HepG2 (cell line): ENCODE data around the gene WDR13. TPM values are rescaled to one million over a fixed set of nuclear protein-coding genes. Genes with fewer than 3 reads are reported as not detected.
"Not testable (repeated sequence)": the region's sequence is repeated elsewhere in the genome, so short reads cannot be mapped to it uniquely, and the experiment has no call there.

ENCODE experiments used
- ATAC-seq: fragments of 200-7000 bp; cut with Tn5 transposase; 3 replicates; pipeline ENCODE4 v1.9.1; 2020; ENCODE audit warnings: mild to moderate bottlenecking, moderate library complexity
- BruUV-seq: library from RNA; stranded (reverse); fragments of 400-500 nt; replicated peaks from 2 replicates; lab custom pipeline; 2021; lab: Mats Ljungman, UMichigan
- CTCF ChIA-PET: fragments of 300-600 bp; formaldehyde crosslinking; extraction: SDS; loops from one replicate; lab custom pipeline; 2021; ENCODE audit warnings: low total read pairs, inconsistent platforms, low intra/inter-chr PET ratio; lab: Yijun Ruan, JAX
- POLR2A ChIA-PET: fragments of 350-600 bp; sonication (Branson Sonifier 250); formaldehyde crosslinking; loops from one replicate; lab custom pipeline; 2020; ENCODE audit warnings: antibody characterized with exemption, inconsistent platforms; lab: Yijun Ruan, JAX
- DNase-seq: peaks from one replicate; pipeline ENCODE4 v3.0.0-alpha.2; 2015; ENCODE audit warnings: low spot score
- FAIRE-seq: peaks from 3 replicates; lab custom pipeline; 2011; peaks lifted over from hg19 to GRCh38; lab: Jason Lieb, UNC
- H2AFZ ChIP-seq: one replicate; pipeline ENCODE4 v1.6.1; 2011; ENCODE audit warnings: low read length, inconsistent platforms
- H3K27ac ChIP-seq: fragments of 300-600 bp; 3 replicates; pipeline ENCODE4 v1.8.0; 2011; ENCODE audit warnings: mixed run types, mild to moderate bottlenecking, mixed read lengths, low read length, inconsistent platforms; ENCODE audit not compliant: insufficient read depth; ENCODE audit errors: extremely low read length
- H3K27me3 ChIP-seq, 2 experiments: fragments of 200-600 bp in 1 of 2; 2 replicates in 1 of 2; 3 replicates in 1 of 2; pipeline versions ENCODE4 v1.6.0 to v1.8.0; 2011; ENCODE audit warnings: low read length in 2 of 2, mild to moderate bottlenecking in 2 of 2, moderate library complexity in 2 of 2, inconsistent platforms in 1 of 2; ENCODE audit not compliant: insufficient read depth in 2 of 2, control insufficient read depth in 1 of 2
- H3K36me3 ChIP-seq, 2 experiments: fragments of 200-600 bp in 1 of 2; replicated peaks in 1 of 2; 2 replicates in 1 of 2; 3 replicates in 1 of 2; pipeline versions ENCODE4 v1.5.1 to v1.8.0; 2011; ENCODE audit warnings: low read length in 2 of 2, inconsistent platforms in 1 of 2; ENCODE audit not compliant: insufficient read depth in 2 of 2, control insufficient read depth in 1 of 2
- H3K4me1 ChIP-seq: 2 replicates; pipeline ENCODE4 v1.5.1; 2012; ENCODE audit warnings: low read length, inconsistent platforms; ENCODE audit not compliant: insufficient read depth
- H3K4me2 ChIP-seq: 2 replicates; pipeline ENCODE4 v1.6.0; 2011; ENCODE audit warnings: low read depth, low read length, inconsistent platforms
- H3K4me3 ChIP-seq, 3 experiments: fragments of 200-600 bp in 1 of 3; sonication (generic), shearing (Covaris generic) in 1 of 3; replicated peaks in 1 of 3; 2 replicates each; pipeline ENCODE4 v1.5.1; 2011 to 2016; ENCODE audit warnings: low read length in 3 of 3, inconsistent platforms in 2 of 3, low read depth in 2 of 3, mild to moderate bottlenecking in 2 of 3, control low read depth in 1 of 3, mixed read lengths in 1 of 3; ENCODE audit not compliant: insufficient read depth in 1 of 3
- H3K79me2 ChIP-seq: one replicate; pipeline ENCODE4 v1.6.1; 2011; ENCODE audit warnings: low read length, inconsistent platforms; ENCODE audit not compliant: insufficient read depth
- H3K9ac ChIP-seq: 2 replicates; pipeline ENCODE4 v1.6.0; 2011; ENCODE audit warnings: mild to moderate bottlenecking, low read depth, low read length, inconsistent platforms; ENCODE audit not compliant: insufficient read depth
- H3K9me3 ChIP-seq: 2 replicates; pipeline ENCODE4 v1.5.1; 2012; ENCODE audit warnings: mild to moderate bottlenecking, low read length
- H4K20me1 ChIP-seq: 2 replicates; pipeline ENCODE4 v1.6.0; 2011; ENCODE audit warnings: inconsistent platforms, mild to moderate bottlenecking, low read length, moderate library complexity; ENCODE audit not compliant: insufficient read depth
- ZNF317 ChIP-seq: sonication (generic); formaldehyde crosslinking; IDR thresholded peaks from 2 replicates; pipeline ENCODE4 v1.5.0; 2020; ENCODE audit warnings: mild to moderate bottlenecking, missing genetic modification reagents
- WGBS: methylation state at CpG from one replicate; pipeline ENCODE4 v1.1.6; 2017; ENCODE audit warnings: low lambda C conversion rate; 5-methylcytosine and 5-hydroxymethylcytosine counted together
- in situ Hi-C: cut with HindIII; loops from 2 replicates; pipeline ENCODE4 v1.10.0; 2017; ENCODE audit warnings: low pct_unique_long_range_greater_than_20kb; ENCODE audit not compliant: extremely low pct_ligation_motif_present
- intact Hi-C: fragments of 100-400 bp; cut with micrococcal nuclease; formaldehyde crosslinking; loops from one replicate; pipeline ENCODE4 v1.10.0; 2022; ENCODE audit not compliant: unreplicated experiment
- polyA plus RNA-seq, 8 experiments: library from polyadenylated mRNA; depleted of rRNA in 3 of 8; stranded (reverse) in 7 of 8; unstranded in 1 of 8; fragments of >200 nt; fragmentation: Illumina TruSeq in 4 of 8; extraction: Trizol in 4 of 8; gene quantifications; 2 replicates each; pipeline versions ENCODE4 v1.2.1 to v1.2.3, GENCODE V29; 2011 to 2016; ENCODE audit warnings: low read depth in 4 of 8, missing spikeins in 1 of 8, mixed read lengths in 1 of 8; ENCODE audit not compliant: insufficient read depth in 1 of 8
- small RNA-seq, 3 experiments: library from RNA; depleted of rRNA; stranded (forward); fragments of <200 nt; gene quantifications; one replicate each; pipeline ENCODE3, GENCODE V24; 2012; ENCODE audit warnings: low read depth in 2 of 3, low replicate concordance in 1 of 3; ENCODE audit not compliant: insufficient read length in 3 of 3, insufficient read depth in 2 of 3
- total RNA-seq, 5 experiments: library from RNA; depleted of rRNA; stranded (reverse); fragments of >200 nt; fragmentation: Illumina TruSeq; extraction: Trizol; gene quantifications; 2 replicates each; pipeline ENCODE4 v1.2.3, GENCODE V29; 2016; ENCODE audit warnings: low read depth in 1 of 5

WDR13 gene
- total and polyA plus RNA-seq, 2 of the 13 experiments (the other 11 are each of a cell fraction or from before 2014, with no cell fraction given), result 28.7 to 37.1 TPM

DNA sequence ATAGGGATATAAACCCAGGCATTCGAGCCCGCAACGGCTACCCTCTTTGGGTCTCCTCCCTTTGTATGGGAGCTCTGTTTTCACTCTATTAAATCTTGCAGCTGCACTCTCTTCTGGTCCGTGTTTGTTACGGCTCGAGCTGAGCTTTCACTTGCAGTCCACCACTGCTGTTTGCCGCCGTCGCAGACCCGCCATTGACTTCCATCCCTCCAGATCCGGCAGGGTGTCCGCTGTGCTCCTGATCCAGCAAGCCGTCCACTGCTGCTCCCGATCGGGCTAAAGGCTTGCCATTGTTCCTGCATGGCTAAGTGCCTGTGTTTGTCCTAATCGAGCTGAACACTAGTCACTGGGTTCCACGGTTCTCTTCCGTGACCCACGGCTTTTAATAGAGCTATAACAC, 57.5 kb downstream of the WDR13 start:
- intact Hi-C loops, in situ Hi-C loops, CTCF ChIA-PET: not testable (repeated sequence)

More for the DNA sequence above, 57.5 kb downstream of the WDR13 start:
- H2AFZ ChIP-seq, BruUV-seq, H3K27ac ChIP-seq, H3K79me2 ChIP-seq, DNase-seq, H3K36me3 ChIP-seq, H4K20me1 ChIP-seq, ATAC-seq, H3K9ac ChIP-seq, FAIRE-seq, H3K9me3 ChIP-seq: not testable (repeated sequence)
- 0% methylated on average over 1 of the region's 19 CpGs for WGBS
- H3K27me3 ChIP-seq, result peaks cover 0 to 12% of the 10 kb centered on the region in 2 experiments; a peak in 1 of 5 replicates
- POLR2A ChIA-PET, result interaction anchor here (3.3 kb wide), 1 partner anchor 21 kb away, joined by 10 read pairs; no protein-coding TSS in a partner anchor
- H3K4me1 ChIP-seq, result peaks cover 13% of the 10 kb centered on the region; the same call in 1 of the 2 replicates
- TF ChIP-seq ZNF317 (CRISPR knock-in tag), result 0 out of 2 replicates have a peak, but pooled peaks have one; percentile 33
- peak overlapping the region; percentile 51 for H3K4me2 ChIP-seq
- H3K4me3 ChIP-seq, result peak overlapping the region in 1 of 3 experiments; percentile 23; a peak in 2 of 6 replicates

Small RNA genes within 50 kb of the gene (small RNA-seq; reads per million reads assigned to genes)
- 0 reads per million in 3 experiments for gene MRPL32P1

Other genes starting within 250 kb of the WDR13 start
- not detected in 2 replicates for gene SSX3, start 240.8 kb upstream of the WDR13 start, total RNA-seq (2016; rRNA removed; fragmentation: Illumina TruSeq; extraction: Trizol)
- not detected in 2 replicates for gene SSX3, start 240.8 kb upstream of the WDR13 start, polyA plus RNA-seq (2011; rRNA removed)
- gene SSX4, start 214.0 kb upstream of the WDR13 start, total RNA-seq (2016; rRNA removed; fragmentation: Illumina TruSeq; extraction: Trizol), result not detected in 2 replicates
- not detected in 2 replicates for gene SSX4, start 214.0 kb upstream of the WDR13 start, polyA plus RNA-seq (2011; rRNA removed)
- gene SSX4B, start 185.5 kb upstream of the WDR13 start, total RNA-seq (2016; rRNA removed; fragmentation: Illumina TruSeq; extraction: Trizol), result not detected in 2 replicates
- gene SSX4B, start 185.5 kb upstream of the WDR13 start, polyA plus RNA-seq (2011; rRNA removed), result not detected in 2 replicates
- gene SLC38A5, start 127.2 kb upstream of the WDR13 start, total RNA-seq (2016; rRNA removed; fragmentation: Illumina TruSeq; extraction: Trizol), result 22.3 and 46.1 TPM in 2 replicates
- 73.4 and 90.9 TPM in 2 replicates for gene SLC38A5, start 127.2 kb upstream of the WDR13 start, polyA plus RNA-seq (2011; rRNA removed)
- gene FTSJ1, start 121.3 kb upstream of the WDR13 start, total RNA-seq (2016; rRNA removed; fragmentation: Illumina TruSeq; extraction: Trizol), result 37.9 and 40.1 TPM in 2 replicates
- gene FTSJ1, start 121.3 kb upstream of the WDR13 start, polyA plus RNA-seq (2011; rRNA removed), result 29.2 and 30.3 TPM in 2 replicates
- 2.6 and 3.9 TPM in 2 replicates for gene PORCN, start 88.5 kb upstream of the WDR13 start, total RNA-seq (2016; rRNA removed; fragmentation: Illumina TruSeq; extraction: Trizol)
- 5.8 and 6.0 TPM in 2 replicates for gene PORCN, start 88.5 kb upstream of the WDR13 start, polyA plus RNA-seq (2011; rRNA removed)
- 162 and 260 TPM in 2 replicates for gene EBP, start 75.7 kb upstream of the WDR13 start, total RNA-seq (2016; rRNA removed; fragmentation: Illumina TruSeq; extraction: Trizol)
- gene EBP, start 75.7 kb upstream of the WDR13 start, polyA plus RNA-seq (2011; rRNA removed), result 106 and 162 TPM in 2 replicates
- 3.2 and 3.5 TPM in 2 replicates for gene TBC1D25, start 57.8 kb upstream of the WDR13 start, total RNA-seq (2016; rRNA removed; fragmentation: Illumina TruSeq; extraction: Trizol)
- 4.7 and 6.0 TPM in 2 replicates for gene TBC1D25, start 57.8 kb upstream of the WDR13 start, polyA plus RNA-seq (2011; rRNA removed)
- 182 and 239 TPM in 2 replicates for gene RBM3, start 23.0 kb upstream of the WDR13 start, total RNA-seq (2016; rRNA removed; fragmentation: Illumina TruSeq; extraction: Trizol)
- 109 and 123 TPM in 2 replicates for gene RBM3, start 23.0 kb upstream of the WDR13 start, polyA plus RNA-seq (2011; rRNA removed)
- gene WAS, start 86.3 kb downstream of the WDR13 start, total RNA-seq (2016; rRNA removed; fragmentation: Illumina TruSeq; extraction: Trizol), result not detected in 2 replicates
- gene WAS, start 86.3 kb downstream of the WDR13 start, polyA plus RNA-seq (2011; rRNA removed), result 0.11 and 0.18 TPM in 2 replicates
- gene SUV39H1, start 99.2 kb downstream of the WDR13 start, total RNA-seq (2016; rRNA removed; fragmentation: Illumina TruSeq; extraction: Trizol), result 9.9 and 10.1 TPM in 2 replicates
- 3.2 and 5.2 TPM in 2 replicates for gene SUV39H1, start 99.2 kb downstream of the WDR13 start, polyA plus RNA-seq (2011; rRNA removed)
- gene GLOD5, start 164.3 kb downstream of the WDR13 start, total RNA-seq (2016; rRNA removed; fragmentation: Illumina TruSeq; extraction: Trizol), result 0.73 and 0.93 TPM in 2 replicates
- gene GLOD5, start 164.3 kb downstream of the WDR13 start, polyA plus RNA-seq (2011; rRNA removed), result 1.3 and 1.5 TPM in 2 replicates
- gene GATA1, start 189.1 kb downstream of the WDR13 start, total RNA-seq (2016; rRNA removed; fragmentation: Illumina TruSeq; extraction: Trizol), result 0.13 TPM in 1 of 2 replicates, not detected in the other
- 0.05 TPM in 1 of 2 replicates, not detected in the other for gene GATA1, start 189.1 kb downstream of the WDR13 start, polyA plus RNA-seq (2011; rRNA removed)
- gene HDAC6, start 204.6 kb downstream of the WDR13 start, total RNA-seq (2016; rRNA removed; fragmentation: Illumina TruSeq; extraction: Trizol), result 57.8 and 80.4 TPM in 2 replicates
- gene HDAC6, start 204.6 kb downstream of the WDR13 start, polyA plus RNA-seq (2011; rRNA removed), result 93.6 and 113 TPM in 2 replicates
- gene ERAS, start 229.0 kb downstream of the WDR13 start, total RNA-seq (2016; rRNA removed; fragmentation: Illumina TruSeq; extraction: Trizol), result 0.22 TPM in 1 of 2 replicates, not detected in the other
- gene ERAS, start 229.0 kb downstream of the WDR13 start, polyA plus RNA-seq (2011; rRNA removed), result 0.21 and 0.56 TPM in 2 replicates
- gene PCSK1N, start 238.1 kb downstream of the WDR13 start, total RNA-seq (2016; rRNA removed; fragmentation: Illumina TruSeq; extraction: Trizol), result 5.1 and 14.0 TPM in 2 replicates
- 4.5 and 7.0 TPM in 2 replicates for gene PCSK1N, start 238.1 kb downstream of the WDR13 start, polyA plus RNA-seq (2011; rRNA removed)